Keratinocyte (primary cell): ENCODE measurements around the gene AMD1. TPM values are rescaled to one million over a fixed set of nuclear protein-coding genes. Genes with fewer than 3 reads are reported as not detected.

Experiments
- DNase-seq: peaks from one replicate; pipeline ENCODE4 v3.0.0-alpha.2; 2011; ENCODE audit warnings: low read depth, missing footprints, low spot score
- FAIRE-seq: peaks from 2 replicates; lab custom pipeline; 2011; peaks lifted over from hg19 to GRCh38; lab: Jason Lieb, UNC
- H2AFZ ChIP-seq: 2 replicates; pipeline ENCODE4 v1.6.0; 2012; ENCODE audit warnings: low read length, control low read depth, inconsistent platforms; ENCODE audit not compliant: control insufficient read depth
- H3K27ac ChIP-seq: 2 replicates; pipeline ENCODE4 v1.5.1; 2011; ENCODE audit warnings: low read length; ENCODE audit not compliant: control insufficient read depth, insufficient read depth
- H3K27me3 ChIP-seq: 3 replicates; pipeline ENCODE4 v1.6.0; 2011; ENCODE audit warnings: low read length; ENCODE audit not compliant: control insufficient read depth, insufficient read depth; ENCODE audit errors: extremely low read depth
- H3K36me3 ChIP-seq, 2 experiments: 2 replicates in 1 of 2; 3 replicates in 1 of 2; pipeline ENCODE4 v1.5.1; 2011; ENCODE audit warnings: low read length in 2 of 2, mild to moderate bottlenecking in 1 of 2; ENCODE audit not compliant: control insufficient read depth in 2 of 2, insufficient read depth in 2 of 2; ENCODE audit errors: extremely low read depth in 1 of 2
- H3K4me1 ChIP-seq: 3 replicates; pipeline ENCODE4 v1.5.1; 2011; ENCODE audit warnings: low read length; ENCODE audit not compliant: control insufficient read depth, insufficient read depth; ENCODE audit errors: extremely low read depth
- H3K4me2 ChIP-seq: 3 replicates; pipeline ENCODE4 v1.6.0; 2011; ENCODE audit warnings: low read depth, low read length; ENCODE audit not compliant: control insufficient read depth, insufficient read depth; ENCODE audit errors: extremely low read depth
- H3K4me3 ChIP-seq, 3 experiments: fragments of 200-600 bp in 1 of 3; sonication (generic) in 1 of 3; 2 replicates in 2 of 3; 3 replicates in 1 of 3; pipeline ENCODE4 v1.5.1; 2011 to 2016; ENCODE audit warnings: low read length in 3 of 3, mild to moderate bottlenecking in 3 of 3, control low read depth in 2 of 3, inconsistent platforms in 1 of 3, low read depth in 1 of 3, mixed read lengths in 1 of 3, mixed run types in 1 of 3, moderate library complexity in 1 of 3; ENCODE audit not compliant: control insufficient read depth in 2 of 3, insufficient read depth in 2 of 3; ENCODE audit errors: extremely low read depth in 1 of 3
- H3K79me2 ChIP-seq: 2 replicates; pipeline ENCODE4 v1.6.0; 2012; ENCODE audit warnings: low read length; ENCODE audit not compliant: control insufficient read depth, insufficient read depth
- H3K9ac ChIP-seq: 3 replicates; pipeline ENCODE4 v1.6.0; 2011; ENCODE audit warnings: low read length; ENCODE audit not compliant: control insufficient read depth, insufficient read depth; ENCODE audit errors: extremely low read depth
- H3K9me1 ChIP-seq: 3 replicates; pipeline ENCODE4 v1.6.0; 2011; ENCODE audit warnings: low read length; ENCODE audit not compliant: control insufficient read depth, insufficient read depth; ENCODE audit errors: extremely low read depth
- H3K9me3 ChIP-seq: 2 replicates; pipeline ENCODE4 v1.5.1; 2012; ENCODE audit warnings: low read depth, low read length; ENCODE audit not compliant: control insufficient read depth
- H4K20me1 ChIP-seq: 3 replicates; pipeline ENCODE4 v1.6.0; 2011; ENCODE audit warnings: low read length; ENCODE audit not compliant: control insufficient read depth, insufficient read depth; ENCODE audit errors: extremely low read depth
- EZH2 ChIP-seq: IDR thresholded peaks from one replicate; pipeline ENCODE4 v1.6.1; 2012; ENCODE audit warnings: inconsistent platforms, mild to moderate bottlenecking, low read length, moderate library complexity
- dilution Hi-C: fragments of 300-500 bp; cut with MboI; formaldehyde crosslinking; loops from one replicate; pipeline ENCODE4 v1.7.0; 2020; ENCODE audit warnings: low sequenced_read_pairs; ENCODE audit not compliant: extremely low pct_ligation_motif_present
- polyA plus RNA-seq, 5 experiments: library from polyadenylated mRNA; depleted of rRNA in 3 of 5; stranded (reverse) in 3 of 5; stranded (forward) in 1 of 5; unstranded in 1 of 5; fragments of >200 nt; gene quantifications; 1 replicate in 1 of 5; 2 replicates in 3 of 5; 3 replicates in 1 of 5; pipeline versions ENCODE4 v1.2.1 to v1.2.3, GENCODE V29; 2011 to 2012; ENCODE audit warnings: missing spikeins in 2 of 5, low read depth in 1 of 5, low replicate concordance in 1 of 5
- TF ChIP-seq, protein P1 (sequence below), 3 experiments: IDR thresholded peaks in 1 of 3; conservative IDR thresholded peaks in 1 of 3; optimal IDR thresholded peaks in 1 of 3; 2 replicates in 2 of 3; 3 replicates in 1 of 3; pipeline versions ENCODE3 to v1.5.1; 2011; ENCODE audit warnings: low read length in 3 of 3, mild to moderate bottlenecking in 3 of 3, moderate library complexity in 2 of 3, control low read depth in 1 of 3, inconsistent platforms in 1 of 3; ENCODE audit not compliant: insufficient read depth in 2 of 3; ENCODE audit errors: extremely low read depth in 1 of 3

The AMD1 gene
- polyA plus RNA-seq, 1 donor (not counting 4 experiments of a cell fraction or from before 2014, with no cell fraction given): 90.9 TPM

DNA sequence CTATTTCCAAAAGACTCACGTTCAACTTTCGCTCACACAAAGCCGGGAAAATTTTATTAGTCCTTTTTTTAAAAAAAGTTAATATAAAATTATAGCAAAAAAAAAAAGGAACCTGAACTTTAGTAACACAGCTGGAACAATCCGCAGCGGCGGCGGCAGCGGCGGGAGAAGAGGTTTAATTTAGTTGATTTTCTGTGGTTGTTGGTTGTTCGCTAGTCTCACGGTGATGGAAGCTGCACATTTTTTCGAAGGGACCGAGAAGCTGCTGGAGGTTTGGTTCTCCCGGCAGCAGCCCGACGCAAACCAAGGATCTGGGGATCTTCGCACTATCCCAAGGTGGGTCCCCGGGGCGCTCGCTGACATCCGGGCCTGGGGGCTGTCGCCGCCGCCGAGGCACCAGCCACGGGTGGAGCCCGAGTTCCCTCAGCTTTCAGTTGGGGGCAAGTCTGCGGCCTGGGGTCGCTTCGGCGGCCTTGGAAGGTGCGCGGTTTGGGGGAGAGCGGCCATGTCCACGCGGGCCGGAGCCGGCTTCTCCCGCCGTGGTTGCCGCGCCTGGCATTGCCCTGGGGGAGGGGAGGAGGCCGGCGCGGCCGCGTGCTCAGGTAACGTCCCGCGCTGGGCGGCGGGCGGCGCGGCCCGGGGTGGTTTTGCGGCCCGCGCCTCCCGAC, 429 bp downstream of the AMD1 start:
- Histone ChIP-seq H3K4me2 (peak overlapping the region; percentile 29), H3K9me1 (no peaks in the 10 kb centered on the region), H3K27ac (peak overlapping the region; percentile 89), H3K4me3 (peak overlapping the region; percentile 90 to 94 (median 92)), H3K4me1 (peaks cover 31% of the 10 kb centered on the region), H3K27me3 (no peaks in the 10 kb centered on the region), H3K9me3 (no peaks in the 10 kb centered on the region), H3K79me2 (peaks cover 55% of the 10 kb centered on the region), H2AFZ (no peak overlapping the region), H3K9ac (peak overlapping the region; percentile 93), H4K20me1 (peaks cover 25% of the 10 kb centered on the region), H3K36me3 (no peaks in the 10 kb centered on the region)
- TF ChIP-seq EZH2: no peak
- TF ChIP-seq, protein P1, sequence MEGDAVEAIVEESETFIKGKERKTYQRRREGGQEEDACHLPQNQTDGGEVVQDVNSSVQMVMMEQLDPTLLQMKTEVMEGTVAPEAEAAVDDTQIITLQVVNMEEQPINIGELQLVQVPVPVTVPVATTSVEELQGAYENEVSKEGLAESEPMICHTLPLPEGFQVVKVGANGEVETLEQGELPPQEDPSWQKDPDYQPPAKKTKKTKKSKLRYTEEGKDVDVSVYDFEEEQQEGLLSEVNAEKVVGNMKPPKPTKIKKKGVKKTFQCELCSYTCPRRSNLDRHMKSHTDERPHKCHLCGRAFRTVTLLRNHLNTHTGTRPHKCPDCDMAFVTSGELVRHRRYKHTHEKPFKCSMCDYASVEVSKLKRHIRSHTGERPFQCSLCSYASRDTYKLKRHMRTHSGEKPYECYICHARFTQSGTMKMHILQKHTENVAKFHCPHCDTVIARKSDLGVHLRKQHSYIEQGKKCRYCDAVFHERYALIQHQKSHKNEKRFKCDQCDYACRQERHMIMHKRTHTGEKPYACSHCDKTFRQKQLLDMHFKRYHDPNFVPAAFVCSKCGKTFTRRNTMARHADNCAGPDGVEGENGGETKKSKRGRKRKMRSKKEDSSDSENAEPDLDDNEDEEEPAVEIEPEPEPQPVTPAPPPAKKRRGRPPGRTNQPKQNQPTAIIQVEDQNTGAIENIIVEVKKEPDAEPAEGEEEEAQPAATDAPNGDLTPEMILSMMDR (optimal IDR thresholded peaks at IDR 0.05 in 1 of 3, IDR thresholded peaks at IDR 0.05 in 1 of 3, conservative IDR thresholded peaks at IDR 0.05 in 1 of 3; ENCODE audit: extremely low read depth in 1 of 3, insufficient read depth in 2 of 3, low read length in 3 of 3): no peak
- DNase-seq (no peak), FAIRE-seq (no peak)
- dilution Hi-C loops: loop anchor here (10.0 kb wide), 2 partner anchors 180 to 340 kb away; no protein-coding TSS in a partner anchor

DNA sequence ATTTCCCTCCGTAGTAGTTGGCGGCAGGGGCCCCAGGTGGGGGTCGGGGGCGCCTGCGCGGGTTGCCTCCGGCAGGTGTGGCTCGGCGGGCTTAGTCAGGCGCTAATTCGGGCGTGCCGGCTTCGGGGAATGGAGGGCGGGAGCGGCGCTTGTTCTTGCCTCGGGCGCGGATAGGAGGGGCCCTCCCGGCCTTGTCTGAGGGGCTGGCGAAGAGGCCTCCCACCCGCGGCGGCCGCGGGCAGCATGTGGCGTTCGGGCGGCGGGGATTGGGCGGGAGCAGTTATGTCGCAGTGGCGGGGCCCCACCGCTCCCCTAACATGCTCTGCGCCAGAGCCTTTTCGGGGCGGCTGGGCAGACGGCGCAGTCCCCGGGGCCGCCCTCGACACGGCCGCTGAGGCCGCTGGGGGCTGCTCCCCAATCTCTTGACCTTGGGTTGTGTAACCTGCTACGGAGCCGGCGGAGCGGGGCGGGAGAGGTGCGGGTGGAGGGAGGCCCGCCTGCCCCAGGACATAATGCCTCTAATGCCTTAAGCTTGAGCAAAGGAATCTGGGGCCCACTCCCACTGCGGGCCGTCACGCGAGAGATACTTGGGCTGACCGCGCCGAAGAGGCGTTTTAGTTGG, 1.1 kb downstream of the AMD1 start:
- FAIRE-seq (no peak), DNase-seq (no peak)
- H3K79me2 ChIP-seq: peaks cover 61% of the 10 kb centered on the region
- H3K36me3 ChIP-seq: peaks cover 0 to 1% of the 10 kb centered on the region in 2 experiments
- no peaks in the 10 kb centered on the region for H3K27me3 ChIP-seq
- H3K4me3 ChIP-seq: peak overlapping the region; percentile 90 to 94 (median 92)
- no peak overlapping the region for H2AFZ ChIP-seq
- no peaks in the 10 kb centered on the region for H3K9me3 ChIP-seq
- no peak for TF ChIP-seq EZH2
- TF ChIP-seq, protein P1 (optimal IDR thresholded peaks at IDR 0.05 in 1 of 3, IDR thresholded peaks at IDR 0.05 in 1 of 3, conservative IDR thresholded peaks at IDR 0.05 in 1 of 3; ENCODE audit: extremely low read depth in 1 of 3, insufficient read depth in 2 of 3, low read length in 3 of 3): no peak
- H3K4me1 ChIP-seq: peaks cover 32% of the 10 kb centered on the region
- peak overlapping the region; percentile 89 for H3K27ac ChIP-seq
- dilution Hi-C loops: loop anchor here (10.0 kb wide), 2 partner anchors 181 to 341 kb away; no protein-coding TSS in a partner anchor
- peak overlapping the region; percentile 93 for H3K9ac ChIP-seq
- H4K20me1 ChIP-seq: peaks cover 32% of the 10 kb centered on the region
- peak overlapping the region; percentile 81 for H3K4me2 ChIP-seq
- no peaks in the 10 kb centered on the region for H3K9me1 ChIP-seq
